Loucy (cell line): Measurements from ENCODE around the gene STPG3.

ENCODE experiments used
- H2AFZ ChIP-seq: fragments of 200-600 bp; sonication (generic); 2 replicates; pipeline ENCODE4 v1.6.0; 2016; ENCODE audit warnings: antibody characterized with exemption, mild to moderate bottlenecking, low read length, moderate library complexity
- H3F3A ChIP-seq: fragments of 200-600 bp; 2 replicates; pipeline ENCODE4 v1.6.0; 2016; ENCODE audit warnings: antibody characterized with exemption, low read depth, mild to moderate bottlenecking
- H3K27me3 ChIP-seq: fragments of 200-600 bp; sonication (generic); 2 replicates; pipeline ENCODE4 v1.6.1; 2014; ENCODE audit warnings: low read length, mild to moderate bottlenecking; ENCODE audit not compliant: insufficient read depth, poor library complexity, severe bottlenecking
- H3K36me3 ChIP-seq: fragments of 200-600 bp; sonication (generic); 2 replicates; pipeline ENCODE4 v1.6.1; 2016; ENCODE audit warnings: low read length; ENCODE audit not compliant: insufficient read depth
- H3K4me1 ChIP-seq: fragments of 200-600 bp; sonication (generic); 2 replicates; pipeline ENCODE4 v1.5.1; 2014; ENCODE audit warnings: low read length, mild to moderate bottlenecking; ENCODE audit not compliant: insufficient read depth, poor library complexity, severe bottlenecking
- H3K4me2 ChIP-seq: fragments of 200-600 bp; sonication (generic); 2 replicates; pipeline ENCODE4 v1.6.0; 2014; ENCODE audit warnings: antibody characterized with exemption, low read length, low read depth, mild to moderate bottlenecking; ENCODE audit not compliant: poor library complexity, severe bottlenecking
- H3K4me3 ChIP-seq: fragments of 200-600 bp; sonication (generic); 2 replicates; pipeline ENCODE4 v1.5.1; 2014; ENCODE audit warnings: low read length, mild to moderate bottlenecking, mixed read lengths; ENCODE audit not compliant: poor library complexity, severe bottlenecking
- H3K79me2 ChIP-seq: fragments of 200-600 bp; sonication (generic); 2 replicates; pipeline ENCODE4 v1.6.1; 2014; ENCODE audit warnings: low read length; ENCODE audit not compliant: insufficient read depth
- H3K9ac ChIP-seq: fragments of 200-600 bp; sonication (generic); 2 replicates; pipeline ENCODE4 v1.6.0; 2014; ENCODE audit warnings: mild to moderate bottlenecking, low read depth, low read length, moderate library complexity; ENCODE audit not compliant: poor library complexity, severe bottlenecking
- H3K9me2 ChIP-seq: fragments of 200-600 bp; sonication (generic); replicated peaks from 2 replicates; pipeline ENCODE4 v1.6.1; 2016; ENCODE audit warnings: low read depth, low read length, mixed read lengths
- H3K9me3 ChIP-seq: fragments of 200-600 bp; sonication (generic); 2 replicates; pipeline ENCODE4 v1.6.1; 2014; ENCODE audit warnings: mild to moderate bottlenecking, antibody characterized with exemption, low read length, low read depth; ENCODE audit not compliant: insufficient read depth
- H4K20me1 ChIP-seq: fragments of 200-600 bp; sonication (generic); 2 replicates; pipeline ENCODE4 v1.6.0; 2014; ENCODE audit warnings: antibody characterized with exemption, low read length, mild to moderate bottlenecking; ENCODE audit not compliant: insufficient read depth, poor library complexity, severe bottlenecking
- CTCF ChIP-seq: fragments of 200-600 bp; sonication (generic); conservative IDR thresholded peaks from 2 replicates; pipeline ENCODE4 v1.5.1; 2014; ENCODE audit warnings: mild to moderate bottlenecking, antibody characterized with exemption, low read length
- EZH2phosphoT487 ChIP-seq: fragments of 200-600 bp; IDR thresholded peaks from 2 replicates; pipeline ENCODE4 v1.6.1; 2018; ENCODE audit warnings: antibody characterized with exemption, mild to moderate bottlenecking, moderate library complexity, borderline replicate concordance

STPG3 gene

GRCh38 chr9:137240318-137240840 is 10.7 kb upstream of the STPG3 start:
- Histone ChIP-seq H3K9me2 (no peaks in the 10 kb centered on the region), H3K27me3 (no peaks in the 10 kb centered on the region), H3F3A (0 out of 2 replicates have a peak, but pooled peaks cover 6% of the 10 kb centered on the region), H3K9ac (peak overlapping the region; percentile 87), H2AFZ (peak overlapping the region; percentile 90), H3K4me2 (peak overlapping the region; percentile 75), H3K4me3 (peak overlapping the region; percentile 79), H3K9me3 (no peaks in the 10 kb centered on the region), H3K4me1 (peaks cover 40% of the 10 kb centered on the region), H3K36me3 (peaks cover 21% of the 10 kb centered on the region; the same call in 1 of the 2 replicates), H3K79me2 (peaks cover 51% of the 10 kb centered on the region), H4K20me1 (peaks cover 24% of the 10 kb centered on the region)
- TF ChIP-seq CTCF, result no peak; the same call in 1 of the 2 replicates
- TF ChIP-seq EZH2phosphoT487, result no peak

GRCh38 chr9:137240841-137241489 is 10.1 kb upstream of the STPG3 start, which contains the start of gene TUBB4B:
TUBB4B (plus strand) TSS chr9:137241287; CDS start chr9:137241361, 74 bp downstream.
- Histone ChIP-seq H3K27me3 (no peaks in the 10 kb centered on the region), H3K9me2 (no peaks in the 10 kb centered on the region), H4K20me1 (peaks cover 24% of the 10 kb centered on the region), H3K4me2 (peak within 1 kb of the TSS; percentile 95), H3K4me3 (peak within 1 kb of the TSS; percentile 94), H2AFZ (peak within 1 kb of the TSS; percentile 90), H3K79me2 (peaks cover 51% of the 10 kb centered on the region), H3K9me3 (no peaks in the 10 kb centered on the region), H3F3A (0 out of 2 replicates have a peak, but pooled peaks cover 6% of the 10 kb centered on the region), H3K9ac (peak within 1 kb of the TSS; percentile 96), H3K36me3 (peaks cover 21% of the 10 kb centered on the region; the same call in 1 of the 2 replicates), H3K4me1 (peaks cover 40% of the 10 kb centered on the region)
- TF ChIP-seq EZH2phosphoT487 (no peak), CTCF (no peak)

DNA sequence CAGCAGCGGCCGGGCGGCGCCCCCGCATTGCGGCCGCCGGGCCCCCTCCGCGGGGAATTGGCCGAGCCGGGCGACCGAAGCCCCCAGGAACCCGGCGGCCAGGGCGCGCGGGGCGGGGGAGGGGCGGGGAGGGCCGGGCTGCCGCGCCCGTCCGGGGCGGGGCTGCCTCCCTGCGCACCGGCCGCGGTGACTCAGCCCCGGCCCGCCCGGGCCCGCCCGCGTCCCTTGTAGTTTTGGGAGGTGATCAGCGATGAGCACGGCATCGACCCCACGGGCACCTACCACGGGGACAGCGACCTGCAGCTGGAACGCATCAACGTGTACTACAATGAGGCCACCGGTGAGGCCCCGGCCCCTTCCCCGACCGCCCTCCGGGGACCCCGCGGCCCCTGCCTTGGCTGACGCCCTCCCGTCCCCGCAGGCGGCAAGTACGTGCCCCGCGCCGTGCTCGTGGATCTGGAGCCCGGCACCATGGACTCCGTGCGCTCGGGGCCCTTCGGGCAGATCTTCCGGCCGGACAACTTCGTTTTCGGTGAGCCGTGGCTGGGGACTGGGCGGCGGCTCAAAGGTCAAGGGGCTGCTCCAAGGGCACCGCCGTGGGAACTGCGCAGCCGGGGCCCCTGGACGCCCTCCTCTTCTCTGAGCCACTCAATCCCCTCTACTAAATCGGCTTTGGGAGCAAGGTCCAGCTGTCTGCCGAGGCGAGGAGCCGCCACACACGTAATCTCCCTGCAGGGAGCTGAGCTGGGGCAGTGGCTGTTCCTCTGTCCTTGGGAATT is 9.4 kb upstream of the STPG3 start:
- H3K9ac ChIP-seq, result peak overlapping the region; percentile 96
- no peak overlapping the region for H2AFZ ChIP-seq
- peaks cover 21% of the 10 kb centered on the region; the same call in 1 of the 2 replicates for H3K36me3 ChIP-seq
- H3K4me3 ChIP-seq, result peak overlapping the region; percentile 94
- no peak for TF ChIP-seq EZH2phosphoT487
- no peak for TF ChIP-seq CTCF
- H3K27me3 ChIP-seq, result no peaks in the 10 kb centered on the region
- H3K9me3 ChIP-seq, result no peaks in the 10 kb centered on the region
- 0 out of 2 replicates have a peak, but pooled peaks cover 6% of the 10 kb centered on the region for H3F3A ChIP-seq
- H3K9me2 ChIP-seq, result no peaks in the 10 kb centered on the region
- H3K4me1 ChIP-seq, result peaks cover 38% of the 10 kb centered on the region
- peaks cover 24% of the 10 kb centered on the region for H4K20me1 ChIP-seq
- peak overlapping the region; percentile 95 for H3K4me2 ChIP-seq
- H3K79me2 ChIP-seq, result peaks cover 51% of the 10 kb centered on the region
